Measurements from ENCODE around the gene MSI1.

MSI1 gene

GRCh38 chr12:120368789-120369602, at the start of gene MSI1:
Gene MSI1 (minus strand): TSS chr12:120369164. CDS start chr12:120369091, 73 bp downstream.
- DNase-seq, result no peak

GRCh38 chr12:120417917-120418580, 49.1 kb upstream of the MSI1 start:
- DNase-seq, result no peak

- DNase-seq, result no peak
Observed at GRCh38 chr12:120416490-120417216, 47.7 kb upstream of the MSI1 start.

- DNase-seq, result no peak
Observed at GRCh38 chr12:120413901-120414695, 45.1 kb upstream of the MSI1 start.

GRCh38 chr12:120412421-120412820, 43.5 kb upstream of the MSI1 start:
- no peak for DNase-seq

GRCh38 chr12:120408771-120409170, 39.8 kb upstream of the MSI1 start:
- DNase-seq, result no peak

GRCh38 chr12:120406553-120406952, 37.6 kb upstream of the MSI1 start:
- no peak for DNase-seq

GRCh38 chr12:120406069-120406468, 37.1 kb upstream of the MSI1 start:
- DNase-seq, result no peak

- DNase-seq, result no peak
Observed at GRCh38 chr12:120404271-120404670, 35.3 kb upstream of the MSI1 start.

GRCh38 chr12:120403869-120404268, 34.9 kb upstream of the MSI1 start:
- DNase-seq, result no peak

- no peak for DNase-seq
Observed at GRCh38 chr12:120402217-120402616, 33.3 kb upstream of the MSI1 start.

GRCh38 chr12:120399531-120399930, 30.6 kb upstream of the MSI1 start:
- DNase-seq, result no peak

GRCh38 chr12:120397824-120398540, 29.0 kb upstream of the MSI1 start:
- no peak for DNase-seq

GRCh38 chr12:120394483-120395367, 25.8 kb upstream of the MSI1 start:
- no peak for DNase-seq

- no peak for DNase-seq
Observed at GRCh38 chr12:120390540-120391120, 21.7 kb upstream of the MSI1 start.

- DNase-seq, result no peak
Observed at GRCh38 chr12:120388691-120389481, 19.9 kb upstream of the MSI1 start.

- no peak for DNase-seq
Observed at GRCh38 chr12:120381752-120382419, 12.9 kb upstream of the MSI1 start.

GRCh38 chr12:120378036-120378435, 9.1 kb upstream of the MSI1 start:
- DNase-seq, result no peak

- DNase-seq, result no peak
Observed at GRCh38 chr12:120377611-120378010, 8.6 kb upstream of the MSI1 start.
